Measurements from ENCODE around the gene SMC1B. TPM values are rescaled to one million over a fixed set of nuclear protein-coding genes. Genes with fewer than 3 reads are reported as not detected.

The SMC1B gene, protein sequence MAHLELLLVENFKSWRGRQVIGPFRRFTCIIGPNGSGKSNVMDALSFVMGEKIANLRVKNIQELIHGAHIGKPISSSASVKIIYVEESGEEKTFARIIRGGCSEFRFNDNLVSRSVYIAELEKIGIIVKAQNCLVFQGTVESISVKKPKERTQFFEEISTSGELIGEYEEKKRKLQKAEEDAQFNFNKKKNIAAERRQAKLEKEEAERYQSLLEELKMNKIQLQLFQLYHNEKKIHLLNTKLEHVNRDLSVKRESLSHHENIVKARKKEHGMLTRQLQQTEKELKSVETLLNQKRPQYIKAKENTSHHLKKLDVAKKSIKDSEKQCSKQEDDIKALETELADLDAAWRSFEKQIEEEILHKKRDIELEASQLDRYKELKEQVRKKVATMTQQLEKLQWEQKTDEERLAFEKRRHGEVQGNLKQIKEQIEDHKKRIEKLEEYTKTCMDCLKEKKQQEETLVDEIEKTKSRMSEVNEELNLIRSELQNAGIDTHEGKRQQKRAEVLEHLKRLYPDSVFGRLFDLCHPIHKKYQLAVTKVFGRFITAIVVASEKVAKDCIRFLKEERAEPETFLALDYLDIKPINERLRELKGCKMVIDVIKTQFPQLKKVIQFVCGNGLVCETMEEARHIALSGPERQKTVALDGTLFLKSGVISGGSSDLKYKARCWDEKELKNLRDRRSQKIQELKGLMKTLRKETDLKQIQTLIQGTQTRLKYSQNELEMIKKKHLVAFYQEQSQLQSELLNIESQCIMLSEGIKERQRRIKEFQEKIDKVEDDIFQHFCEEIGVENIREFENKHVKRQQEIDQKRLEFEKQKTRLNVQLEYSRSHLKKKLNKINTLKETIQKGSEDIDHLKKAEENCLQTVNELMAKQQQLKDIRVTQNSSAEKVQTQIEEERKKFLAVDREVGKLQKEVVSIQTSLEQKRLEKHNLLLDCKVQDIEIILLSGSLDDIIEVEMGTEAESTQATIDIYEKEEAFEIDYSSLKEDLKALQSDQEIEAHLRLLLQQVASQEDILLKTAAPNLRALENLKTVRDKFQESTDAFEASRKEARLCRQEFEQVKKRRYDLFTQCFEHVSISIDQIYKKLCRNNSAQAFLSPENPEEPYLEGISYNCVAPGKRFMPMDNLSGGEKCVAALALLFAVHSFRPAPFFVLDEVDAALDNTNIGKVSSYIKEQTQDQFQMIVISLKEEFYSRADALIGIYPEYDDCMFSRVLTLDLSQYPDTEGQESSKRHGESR
- total RNA-seq (2022; extraction: Qiagen RNA extraction), result 0.03 to 0.05 TPM in 2 of 5 replicates, not detected in the others

DNA sequence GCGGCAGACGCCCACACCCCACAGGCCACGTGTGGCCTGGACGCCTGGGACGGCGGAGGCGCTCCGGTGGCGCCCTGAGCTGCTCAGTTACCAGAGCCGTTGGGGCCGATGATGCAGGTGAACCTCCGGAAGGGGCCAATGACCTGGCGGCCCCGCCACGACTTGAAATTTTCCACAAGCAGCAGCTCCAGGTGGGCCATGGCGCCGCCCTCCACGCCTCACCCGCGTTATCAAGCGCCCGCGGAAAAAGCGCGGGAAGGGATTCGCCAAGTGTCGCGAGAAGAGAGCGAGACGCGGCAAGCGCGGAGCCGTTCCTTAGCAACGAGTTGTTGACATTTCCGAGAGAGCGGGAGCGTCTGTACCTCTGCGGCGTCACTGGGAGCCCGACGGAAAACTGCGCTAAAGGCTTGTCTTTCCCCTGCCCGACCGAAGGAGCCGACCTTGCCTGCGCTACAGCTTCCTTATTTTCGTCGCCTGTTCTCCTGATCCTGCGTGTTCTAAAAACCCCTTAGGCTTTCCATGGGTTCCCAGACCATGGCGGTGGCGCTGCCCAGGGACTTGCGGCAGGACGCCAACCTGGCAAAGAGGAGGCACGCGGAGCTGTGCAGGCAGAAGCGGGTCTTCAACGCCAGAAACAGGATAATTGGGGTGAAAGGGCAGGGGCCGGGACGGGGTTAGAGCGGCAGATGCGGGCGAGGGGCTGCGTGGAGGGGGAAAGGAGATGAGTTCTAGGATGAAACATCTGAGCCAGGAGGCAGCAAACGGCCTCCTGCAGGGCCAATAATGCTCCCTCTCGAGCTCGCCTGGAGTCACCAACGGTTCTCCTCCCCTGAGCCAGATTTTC, at the start of gene SMC1B, which contains the start of gene RIBC2:
Gene SMC1B (minus strand): TSS at position 232 of the 844 bp plus-strand sequence. CDS start 32 bp downstream, at position 200.
Gene RIBC2 (plus strand): TSS at position 326 of the 844 bp plus-strand sequence. CDS start 194 bp downstream, at position 520.

DNA sequence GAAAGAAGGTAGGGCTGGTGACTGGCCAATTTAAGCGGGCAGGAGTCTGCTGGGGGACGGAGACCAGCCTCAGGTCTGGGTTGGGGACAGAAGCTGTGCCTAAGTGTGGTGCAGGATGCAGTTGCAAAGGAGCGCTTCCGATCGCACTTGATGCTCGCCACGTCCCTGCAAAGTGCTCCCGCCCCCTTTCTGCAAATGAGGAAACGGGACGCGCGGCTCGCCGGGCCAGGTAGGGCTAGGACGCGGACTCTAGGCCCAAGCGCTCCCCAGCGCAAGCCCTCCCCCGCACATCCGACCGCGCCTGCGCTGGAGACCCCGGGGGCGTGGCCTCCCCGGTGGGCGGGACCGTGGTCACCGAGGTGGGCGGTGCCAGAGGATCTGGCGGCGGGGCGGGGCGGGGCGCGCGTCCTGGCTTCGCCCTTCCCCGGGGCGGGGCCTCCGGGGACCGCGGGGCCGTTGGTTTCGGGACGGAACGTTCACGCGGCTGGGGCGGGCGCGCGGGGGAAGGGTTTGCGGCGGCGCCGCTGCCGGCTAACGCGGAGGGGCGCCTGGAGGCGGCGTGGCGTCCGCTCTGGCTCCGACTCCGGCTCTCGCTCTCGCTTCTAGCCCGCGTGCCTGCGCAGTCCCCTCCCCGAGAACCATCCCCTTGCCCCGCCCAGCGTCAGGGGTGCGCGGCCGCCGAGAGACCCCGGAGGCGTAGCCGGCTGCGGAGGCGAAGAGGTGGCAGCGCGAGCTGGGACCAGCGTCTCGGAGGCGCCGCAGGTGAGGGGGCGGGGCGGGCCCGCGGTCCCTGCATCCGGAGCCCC, 103.8 kb downstream of the SMC1B start, which contains the start of gene FAM118A:
Gene FAM118A (plus strand): TSS at position 513 of the 806 bp plus-strand sequence. CDS start 12,446 bp downstream, outside the sequence.

Other genes with a start within 250 kb of the SMC1B start
- gene NUP50, start 249.7 kb downstream of the SMC1B start, total RNA-seq (2022; extraction: Qiagen RNA extraction), result 25.2 to 30.1 TPM (median 28.1 TPM) in 5 replicates
- 63.4 to 77.7 TPM (median 73.5 TPM) in 5 replicates for gene KIAA0930, start 172.7 kb downstream of the SMC1B start, total RNA-seq (2022; extraction: Qiagen RNA extraction)
- not detected in 5 replicates for gene UPK3A, start 128.7 kb downstream of the SMC1B start, total RNA-seq (2022; extraction: Qiagen RNA extraction)
- gene FAM118A, start 103.7 kb downstream of the SMC1B start, total RNA-seq (2022; extraction: Qiagen RNA extraction), result 9.2 to 12.9 TPM (median 10.5 TPM) in 5 replicates
- 1.8 to 2.4 TPM (median 2.2 TPM) in 5 replicates for gene RIBC2, start 94 bp upstream of the SMC1B start, total RNA-seq (2022; extraction: Qiagen RNA extraction)
- 45.8 to 61.8 TPM (median 58.3 TPM) in 5 replicates for gene FBLN1, start 89.3 kb upstream of the SMC1B start, total RNA-seq (2022; extraction: Qiagen RNA extraction)